Activated T-cell treated with anti-CD3 and anti-CD28 coated beads, Interleukin-2, amount 50 U/mL, for 4 hours (primary cell): ENCODE results near the gene EXTL1. TPM values are rescaled to one million over a fixed set of nuclear protein-coding genes. Genes with fewer than 3 reads are reported as not detected.

Source experiments
- ATAC-seq, 2 donors: fragments of 200-7000 bp; cut with Tn5 transposase; one replicate each; pipeline ENCODE4 v1.10.0; 2021
- DNase-seq: peaks from one replicate; pipeline ENCODE4 v3.0.0-alpha.2; 2020
- H3K27me3 Mint-ChIP-seq: one replicate; pipeline ENCODE4 v1.8.0; 2021; ENCODE audit warnings: low read depth, mixed read lengths
- H3K36me3 Mint-ChIP-seq: one replicate; pipeline ENCODE4 v1.8.0; 2022; ENCODE audit warnings: mixed read lengths; ENCODE audit not compliant: insufficient read depth
- H3K4me1 Mint-ChIP-seq: one replicate; pipeline ENCODE4 v1.8.0; 2021; ENCODE audit warnings: low read depth, mixed read lengths
- H3K4me3 Mint-ChIP-seq: one replicate; pipeline ENCODE4 v1.8.0; 2021; ENCODE audit warnings: mild to moderate bottlenecking, moderate library complexity, mixed read lengths
- H3K9me3 Mint-ChIP-seq: one replicate; pipeline ENCODE4 v1.8.0; 2021; ENCODE audit warnings: mixed read lengths
- total RNA-seq, 3 donors: library from RNA; stranded (reverse); gene quantifications; one replicate each; pipeline ENCODE4 v1.2.1, GENCODE V29; 2021

The EXTL1 gene
- total RNA-seq, 3 donors from 2014 or later = not detected

DNA sequence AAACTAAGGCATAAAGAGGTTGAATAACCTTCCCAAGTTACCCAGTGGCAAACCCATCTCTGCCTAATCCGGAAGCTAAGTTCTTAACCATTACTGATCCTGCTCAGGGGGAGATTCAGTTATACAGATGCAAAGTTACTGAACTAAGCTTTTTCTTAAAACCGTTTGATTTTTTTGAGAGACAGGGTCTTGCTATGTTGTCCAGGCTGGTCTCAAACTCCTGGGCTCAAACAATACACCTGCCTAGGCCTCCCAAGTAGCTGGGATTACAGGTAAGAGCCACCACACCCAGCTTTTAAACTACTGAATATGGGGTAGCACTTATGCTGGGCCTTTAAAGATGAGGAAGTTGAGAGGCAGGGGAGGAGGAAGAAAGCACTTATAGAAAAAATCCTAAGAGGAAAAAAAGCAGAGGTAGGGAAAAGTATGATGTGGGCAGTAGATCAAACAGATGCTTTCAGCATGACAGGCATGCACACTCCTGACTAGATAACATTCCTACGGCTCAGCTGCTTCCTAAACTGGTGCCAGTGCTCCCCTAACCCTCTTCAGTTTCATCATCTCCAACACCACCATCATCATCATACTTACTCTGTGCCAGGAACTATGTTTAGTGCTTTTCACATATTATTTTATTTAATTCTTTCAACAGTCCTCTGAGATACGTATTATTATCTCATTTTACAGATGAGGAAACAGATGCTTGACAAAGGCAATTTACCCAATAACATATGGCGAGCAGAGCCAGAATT lies 29.5 kb upstream of the EXTL1 start:
- Mint-ChIP-seq H3K4me3 (no peak overlapping the region), H3K9me3 (no peaks in the 10 kb centered on the region), H3K36me3 (peaks cover 13% of the 10 kb centered on the region), H3K27me3 (no peaks in the 10 kb centered on the region), H3K4me1 (peaks cover 63% of the 10 kb centered on the region)
- DNase-seq = no peak
- ATAC-seq = no peak

DNA sequence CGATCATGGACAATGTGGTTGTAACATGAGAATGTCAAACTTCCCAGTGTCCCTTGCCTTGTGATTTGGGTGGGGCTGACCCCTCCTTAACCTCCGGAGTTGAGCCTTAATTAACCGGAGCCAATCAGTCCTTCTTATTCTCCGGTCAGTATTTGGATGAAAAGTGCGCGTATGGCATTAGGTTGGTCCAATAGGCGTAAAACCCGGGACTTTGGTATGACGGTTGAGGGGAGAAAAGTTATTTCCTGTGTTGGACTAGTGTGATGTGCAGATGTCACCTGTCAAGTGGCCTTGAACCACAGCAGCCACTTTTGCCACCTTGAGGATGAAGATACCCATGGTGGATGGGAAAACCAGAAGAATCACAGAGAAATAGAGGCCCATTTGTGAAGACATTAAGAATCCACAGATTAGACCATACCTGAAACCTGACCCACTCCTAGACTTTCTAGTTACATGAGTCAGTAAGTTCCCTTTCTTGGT lies 28.8 kb upstream of the EXTL1 start:
- H3K4me3 Mint-ChIP-seq = no peak overlapping the region
- DNase-seq = no peak
- no peak for ATAC-seq
- H3K9me3 Mint-ChIP-seq = no peaks in the 10 kb centered on the region
- H3K27me3 Mint-ChIP-seq = no peaks in the 10 kb centered on the region
- peaks cover 10% of the 10 kb centered on the region for H3K36me3 Mint-ChIP-seq
- H3K4me1 Mint-ChIP-seq = peaks cover 65% of the 10 kb centered on the region

DNA sequence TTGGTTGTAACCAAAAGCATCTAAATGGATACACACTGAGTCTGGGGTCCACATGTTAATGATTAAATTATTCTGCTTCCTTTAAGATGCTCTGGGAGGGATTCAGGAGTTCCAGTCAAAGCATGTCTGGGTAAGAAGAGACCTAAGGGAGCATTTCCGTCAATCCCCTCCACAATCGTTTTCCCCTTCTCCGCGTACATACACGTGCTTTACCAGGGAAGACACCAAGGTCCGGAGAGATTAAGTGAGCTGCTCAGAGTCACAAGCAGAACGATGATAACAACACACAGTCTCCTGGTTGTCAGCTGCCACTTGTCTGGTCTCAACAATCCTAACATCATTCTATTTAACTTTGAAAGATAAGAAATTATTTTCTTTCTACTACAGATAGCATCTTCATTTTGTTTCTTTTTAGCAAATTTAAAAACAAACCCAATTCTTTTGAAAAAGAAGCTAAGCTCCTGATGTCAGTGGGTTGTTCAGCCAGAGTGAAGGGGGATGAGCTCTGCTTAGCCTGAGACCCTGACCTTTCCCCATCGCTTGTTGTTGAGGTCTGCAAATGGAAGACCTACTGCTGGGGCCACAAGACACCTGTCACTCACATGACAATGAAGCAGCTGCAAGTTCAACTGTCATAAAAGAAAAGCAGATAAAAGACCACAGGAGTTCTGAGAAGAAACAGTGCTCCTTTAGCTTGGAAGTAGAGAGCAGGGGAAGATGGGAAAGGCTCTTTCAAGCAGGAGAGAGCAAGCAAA lies 28.2 kb upstream of the EXTL1 start:
- Mint-ChIP-seq H3K4me1 (peaks cover 63% of the 10 kb centered on the region), H3K27me3 (no peaks in the 10 kb centered on the region), H3K36me3 (peaks cover 10% of the 10 kb centered on the region), H3K4me3 (no peak overlapping the region), H3K9me3 (no peaks in the 10 kb centered on the region)
- DNase-seq (no peak), ATAC-seq (no peak)

DNA sequence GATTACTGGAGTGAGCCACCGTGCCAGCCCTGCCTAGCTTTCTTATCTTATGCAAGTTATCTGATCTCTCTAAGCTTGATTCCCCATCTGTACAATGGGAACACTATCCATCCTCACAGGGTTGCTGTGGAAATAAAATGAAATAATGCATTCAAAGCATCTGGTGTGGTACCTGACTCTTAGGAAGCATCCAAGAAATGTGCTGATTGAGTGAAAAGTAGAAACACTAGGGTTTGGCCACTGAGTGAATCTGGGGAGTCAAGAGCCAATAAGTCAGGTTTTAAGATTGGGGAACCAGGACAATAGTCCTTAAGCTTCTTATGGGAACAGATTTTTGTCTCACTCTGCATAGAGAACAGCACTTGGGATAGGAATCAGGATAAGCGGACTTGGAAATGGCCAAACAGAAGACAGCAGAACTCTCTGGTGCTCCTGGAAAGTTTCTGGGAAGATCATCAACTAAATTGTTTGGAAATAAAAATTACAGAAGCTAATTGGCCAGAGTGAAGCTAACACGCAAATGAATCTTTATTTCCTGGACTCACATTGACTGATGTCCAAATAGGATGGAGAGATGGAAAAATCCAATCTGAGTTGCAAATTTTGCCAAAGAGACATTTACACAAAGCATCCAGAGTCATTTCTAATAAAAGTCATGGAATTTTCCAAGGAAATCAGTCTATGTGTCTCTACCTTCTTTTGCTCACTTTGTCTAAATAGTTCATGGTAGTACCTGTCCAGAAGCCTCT lies 27.0 kb upstream of the EXTL1 start:
- H3K9me3 Mint-ChIP-seq = no peaks in the 10 kb centered on the region
- DNase-seq (no peak), ATAC-seq (no peak)
- no peaks in the 10 kb centered on the region for H3K27me3 Mint-ChIP-seq
- H3K4me3 Mint-ChIP-seq = no peak overlapping the region
- H3K36me3 Mint-ChIP-seq = peaks cover 7% of the 10 kb centered on the region
- peaks cover 55% of the 10 kb centered on the region for H3K4me1 Mint-ChIP-seq

DNA sequence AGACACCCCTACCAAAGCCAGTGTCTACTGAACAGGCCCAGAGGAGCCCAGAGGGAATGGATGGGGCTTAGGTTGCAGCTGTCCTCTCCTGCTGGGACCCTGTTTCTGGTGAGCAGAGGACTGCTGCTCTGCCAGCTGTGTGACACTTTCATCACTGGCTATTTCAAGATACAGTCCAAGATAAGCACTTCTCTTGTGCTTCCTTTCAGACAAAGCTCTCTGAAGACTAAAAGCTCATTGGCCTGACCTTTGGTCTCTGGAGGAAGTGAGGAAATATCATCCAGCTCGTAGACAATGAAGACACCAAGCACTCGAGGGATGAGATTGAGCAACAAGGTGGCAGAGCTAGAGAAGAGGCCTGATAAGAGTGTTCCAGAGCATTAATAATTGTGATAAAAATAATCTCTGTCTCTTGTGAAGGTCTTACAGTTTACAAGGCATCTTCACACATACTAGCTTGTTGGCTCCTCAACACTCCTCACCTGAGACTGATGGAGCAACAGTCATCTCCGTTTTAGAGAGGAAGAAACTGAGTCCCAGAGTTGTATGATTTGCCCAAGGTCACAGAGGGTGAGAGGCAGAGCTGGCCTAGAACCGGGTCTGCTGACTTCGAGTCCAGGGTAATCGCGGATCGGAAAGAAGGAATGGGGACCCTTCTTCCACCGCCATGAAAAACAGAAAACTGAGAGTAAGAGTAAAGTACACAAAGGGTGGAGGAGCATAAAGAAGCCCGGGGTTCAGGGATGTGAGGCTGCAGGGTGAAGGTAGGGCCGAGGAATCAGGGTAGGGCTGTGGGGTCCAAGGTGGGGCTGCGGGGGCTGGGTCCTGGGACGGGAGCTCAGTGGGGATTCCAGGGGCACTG lies 24.4 kb upstream of the EXTL1 start:
- no peaks in the 10 kb centered on the region for H3K9me3 Mint-ChIP-seq
- H3K4me1 Mint-ChIP-seq = peaks cover 34% of the 10 kb centered on the region
- no peaks in the 10 kb centered on the region for H3K27me3 Mint-ChIP-seq
- peak overlapping the region; percentile 95 for H3K4me3 Mint-ChIP-seq
- no peak for DNase-seq
- H3K36me3 Mint-ChIP-seq = peaks cover 7% of the 10 kb centered on the region
- ATAC-seq = peak; percentile 4 to 5

DNA sequence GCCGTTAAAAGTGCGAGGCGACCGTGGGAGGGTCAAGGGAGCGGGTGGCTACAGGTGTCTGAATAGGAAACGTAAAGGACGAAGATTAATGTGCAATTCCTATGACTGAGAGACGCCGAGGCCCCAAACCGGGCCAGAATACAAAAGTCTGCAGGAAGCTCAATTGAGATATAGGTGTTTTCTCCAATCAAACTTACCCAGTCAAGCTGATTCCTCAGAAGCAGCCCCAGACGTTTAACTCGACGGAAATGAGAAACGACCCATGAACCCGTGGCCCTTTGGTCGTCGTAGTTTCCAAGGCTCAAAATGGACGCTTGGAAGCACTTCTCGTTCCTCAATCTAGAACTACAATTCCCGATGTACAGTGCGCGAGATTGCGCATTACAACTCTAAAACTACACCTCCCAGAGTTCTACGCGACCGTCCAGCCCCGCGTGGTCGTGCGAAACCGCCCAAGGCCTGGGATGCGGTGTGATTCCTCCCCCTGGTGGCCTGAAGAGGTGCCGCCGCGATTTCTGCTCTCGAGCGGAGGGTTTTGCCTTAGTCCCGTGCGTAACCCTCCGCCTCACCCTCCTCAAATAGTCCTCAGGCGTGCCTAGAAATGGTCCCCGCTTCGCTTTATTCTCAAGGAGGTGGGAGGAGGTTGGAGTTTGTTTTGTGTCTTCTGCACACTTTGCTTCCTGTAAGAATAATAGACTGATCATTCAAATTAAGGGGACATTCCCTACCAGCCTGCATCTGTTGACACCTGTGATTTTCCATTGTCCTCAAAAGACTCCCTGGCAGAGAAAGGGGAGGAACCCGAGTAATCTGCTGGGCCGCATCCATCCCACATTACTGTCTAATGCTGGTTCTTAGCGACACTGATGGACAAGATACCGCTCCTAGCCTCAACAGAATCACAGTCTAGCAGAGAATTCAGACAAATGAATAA lies 23.5 kb upstream of the EXTL1 start, which contains the start of gene PAFAH2:
Gene PAFAH2, minus strand, starts transcription at position 236 of the 934 bp plus-strand sequence. CDS start 7,247 bp downstream, outside the sequence.
- DNase-seq (peak; percentile 95), ATAC-seq (peak; percentile 97 to 98)
- peak within 1 kb of the TSS; percentile 95 for H3K4me3 Mint-ChIP-seq
- H3K36me3 Mint-ChIP-seq = peaks cover 7% of the 10 kb centered on the region
- no peaks in the 10 kb centered on the region for H3K27me3 Mint-ChIP-seq
- H3K4me1 Mint-ChIP-seq = peaks cover 25% of the 10 kb centered on the region
- H3K9me3 Mint-ChIP-seq = no peaks in the 10 kb centered on the region

DNA sequence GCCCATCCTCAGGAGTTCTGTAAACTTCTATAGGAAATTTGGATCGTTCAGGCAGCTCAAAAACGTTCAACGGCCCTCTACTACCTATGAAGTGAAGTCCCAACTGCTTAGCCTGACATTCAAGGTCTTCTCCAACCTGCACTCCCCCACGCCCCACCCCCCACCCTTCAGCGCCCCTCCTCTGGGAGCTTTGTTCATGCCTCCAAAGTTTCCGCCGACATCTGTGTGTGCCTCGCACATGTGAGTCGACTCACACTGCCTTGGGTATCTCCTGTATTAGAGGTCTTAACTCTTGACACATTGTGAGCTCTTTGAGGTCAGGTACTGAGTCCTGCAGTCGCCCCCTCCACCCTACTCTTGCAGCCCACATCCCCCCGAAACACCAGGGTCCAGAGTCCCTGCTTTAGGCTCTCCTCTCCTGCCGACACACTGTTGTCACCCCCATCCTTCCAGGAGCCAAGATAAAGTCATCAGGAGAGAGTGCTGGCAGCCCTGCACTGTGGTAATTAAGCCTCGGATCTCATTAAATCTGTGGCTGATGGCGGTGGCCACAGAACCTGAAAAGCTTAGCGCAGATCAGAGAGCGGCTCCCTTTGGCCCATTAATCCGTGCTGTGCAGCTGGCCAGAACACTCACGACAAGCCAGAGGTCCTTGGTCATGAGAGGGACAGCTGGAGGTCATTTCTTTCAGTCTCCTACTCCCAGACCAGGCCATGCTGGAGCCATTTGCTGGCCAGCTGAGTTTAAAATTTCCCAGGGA lies 22.4 kb upstream of the EXTL1 start:
- DNase-seq (no peak), ATAC-seq (no peak)
- peaks cover 18% of the 10 kb centered on the region for H3K4me1 Mint-ChIP-seq
- H3K9me3 Mint-ChIP-seq = no peaks in the 10 kb centered on the region
- peaks cover 4% of the 10 kb centered on the region for H3K36me3 Mint-ChIP-seq
- peaks cover 2% of the 10 kb centered on the region for H3K27me3 Mint-ChIP-seq
- no peak overlapping the region for H3K4me3 Mint-ChIP-seq

DNA sequence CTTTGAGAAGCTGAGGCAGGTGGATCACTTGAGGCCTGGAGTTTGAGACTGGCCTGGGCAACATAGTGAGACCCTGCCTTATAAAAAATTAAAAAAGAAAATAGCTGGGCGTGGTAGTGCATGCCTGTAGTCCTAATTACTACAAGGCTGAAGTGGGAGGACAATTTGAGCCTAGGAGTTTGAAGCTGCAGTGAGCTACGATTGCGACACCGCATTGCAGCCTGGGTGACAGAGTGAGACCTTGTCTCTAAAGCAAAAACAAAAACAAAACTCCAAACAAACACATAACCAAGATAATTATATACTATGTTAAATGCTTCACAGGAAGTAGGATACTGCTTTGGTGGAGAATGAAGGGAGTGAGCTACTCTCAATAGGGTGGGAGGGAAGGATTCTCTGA lies 18.3 kb upstream of the EXTL1 start:
- no peaks in the 10 kb centered on the region for H3K36me3 Mint-ChIP-seq
- H3K4me3 Mint-ChIP-seq = no peak overlapping the region
- no peaks in the 10 kb centered on the region for H3K9me3 Mint-ChIP-seq
- H3K4me1 Mint-ChIP-seq = peaks cover 3% of the 10 kb centered on the region
- peaks cover 10% of the 10 kb centered on the region for H3K27me3 Mint-ChIP-seq
- DNase-seq = no peak
- ATAC-seq = no peak

DNA sequence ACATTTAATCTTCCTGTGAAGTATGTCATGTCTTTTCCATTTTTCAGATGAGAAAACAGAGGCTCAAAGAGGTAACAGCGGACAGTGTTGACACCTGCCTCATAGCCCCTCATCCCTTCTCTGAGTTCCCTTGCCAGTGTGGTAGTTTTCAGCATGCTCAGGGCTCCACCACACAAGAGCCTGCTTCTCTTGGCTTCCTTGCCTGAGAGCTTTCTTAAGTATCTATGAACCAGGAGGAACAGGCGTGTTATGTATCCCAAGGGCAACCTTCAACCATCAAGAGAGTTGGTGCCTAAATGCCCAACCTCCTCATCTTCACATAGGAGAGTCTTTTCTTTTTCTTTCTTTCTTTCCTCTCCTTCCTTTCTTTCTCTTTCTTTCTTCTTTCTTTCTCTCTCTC lies 17.8 kb upstream of the EXTL1 start:
- no peak overlapping the region for H3K4me3 Mint-ChIP-seq
- ATAC-seq (no peak), DNase-seq (no peak)
- no peaks in the 10 kb centered on the region for H3K4me1 Mint-ChIP-seq
- no peaks in the 10 kb centered on the region for H3K36me3 Mint-ChIP-seq
- H3K27me3 Mint-ChIP-seq = peaks cover 10% of the 10 kb centered on the region
- H3K9me3 Mint-ChIP-seq = no peaks in the 10 kb centered on the region

DNA sequence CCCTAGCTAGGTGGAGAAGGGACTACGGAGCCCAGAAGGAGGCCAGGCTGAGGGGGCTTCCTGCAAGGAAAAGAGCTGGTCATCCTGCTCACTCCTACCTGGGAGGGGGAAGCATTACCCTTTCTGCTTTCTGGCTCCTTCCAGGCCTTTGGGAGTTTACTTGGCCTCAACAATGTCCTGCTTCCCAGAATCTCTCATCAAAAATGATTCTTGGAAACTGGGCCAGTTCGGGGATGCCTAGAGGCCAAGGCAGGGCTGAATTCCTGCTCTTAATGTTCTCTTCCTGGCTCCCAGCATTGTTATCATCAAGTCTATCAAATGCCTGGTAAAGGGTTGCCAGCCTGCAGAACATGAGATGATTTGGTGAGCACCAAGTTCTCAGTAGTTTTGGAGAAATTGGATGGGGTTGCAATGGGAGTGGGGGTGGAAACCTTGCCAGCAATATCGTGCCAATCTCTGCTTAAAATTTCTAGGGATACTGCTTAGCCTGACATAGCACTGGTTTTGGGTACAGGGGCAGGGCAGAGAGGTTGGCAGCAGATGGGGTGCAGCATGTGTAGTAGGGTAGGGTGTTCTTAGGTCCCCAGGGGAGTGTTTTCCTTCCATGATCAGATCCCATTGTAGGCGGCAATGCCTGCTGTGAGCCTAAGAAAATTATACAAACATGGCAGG lies 16.0 kb upstream of the EXTL1 start:
- Mint-ChIP-seq H3K4me1 (no peaks in the 10 kb centered on the region), H3K27me3 (peaks cover 10% of the 10 kb centered on the region), H3K9me3 (no peaks in the 10 kb centered on the region), H3K36me3 (no peaks in the 10 kb centered on the region), H3K4me3 (no peak overlapping the region)
- DNase-seq = no peak
- no peak for ATAC-seq

DNA sequence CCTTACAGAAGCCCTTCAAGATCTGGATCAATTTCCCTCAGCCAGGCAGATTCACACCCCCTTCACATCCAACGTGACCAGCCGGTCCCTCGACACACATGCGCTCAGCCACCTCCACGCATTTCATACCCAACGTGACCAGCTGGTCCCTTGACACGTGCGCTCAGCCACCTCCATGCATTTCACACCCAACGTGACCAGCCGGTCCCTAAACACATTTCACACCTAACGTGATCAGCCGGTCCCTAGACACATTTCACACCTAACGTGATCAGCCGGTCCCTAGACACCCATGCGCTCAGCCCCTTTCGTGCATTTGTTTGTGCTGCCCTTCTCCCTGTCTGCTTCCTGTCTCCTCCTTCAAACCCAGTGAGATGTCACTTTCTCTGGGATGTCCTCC lies 14.9 kb upstream of the EXTL1 start:
- Mint-ChIP-seq H3K4me1 (no peaks in the 10 kb centered on the region), H3K9me3 (no peaks in the 10 kb centered on the region), H3K27me3 (peaks cover 10% of the 10 kb centered on the region), H3K36me3 (no peaks in the 10 kb centered on the region), H3K4me3 (no peak overlapping the region)
- ATAC-seq (no peak), DNase-seq (no peak)
